Neural cell (in vitro differentiated cells): ENCODE data around the gene HAUS6.

Experiments used
- EP300 ChIP-seq: fragments of 450-650 bp; conservative IDR thresholded peaks from 2 replicates; pipeline ENCODE4 v1.6.1; 2014; ENCODE audit warnings: antibody characterized with exemption, mild to moderate bottlenecking, moderate library complexity; ENCODE audit not compliant: poor library complexity, severe bottlenecking
- EZH2 ChIP-seq: fragments of 200-600, 300-800 bp; shearing (Covaris generic), sonication (generic); IDR thresholded peaks from 2 replicates; pipeline ENCODE4 v1.6.1; 2014; ENCODE audit warnings: antibody characterized with exemption, low read length, borderline replicate concordance, mild to moderate bottlenecking; ENCODE audit not compliant: insufficient read depth, poor library complexity, severe bottlenecking
- MXI1 ChIP-seq: fragments of 450-650 bp; conservative IDR thresholded peaks from 2 replicates; pipeline ENCODE4 v1.6.1; 2014; ENCODE audit warnings: antibody characterized with exemption, mild to moderate bottlenecking; ENCODE audit not compliant: poor library complexity, severe bottlenecking
- POLR2AphosphoS5 ChIP-seq: IDR thresholded peaks from 2 replicates; pipeline ENCODE4 v1.6.1; 2012
- RAD21 ChIP-seq: fragments of 450-650 bp; conservative IDR thresholded peaks from 2 replicates; pipeline ENCODE4 v1.6.1; 2014; ENCODE audit warnings: antibody characterized with exemption, mild to moderate bottlenecking, moderate library complexity
- SMC3 ChIP-seq: fragments of 450-650 bp; conservative IDR thresholded peaks from 2 replicates; pipeline ENCODE4 v1.6.1; 2014; ENCODE audit warnings: antibody characterized with exemption, mild to moderate bottlenecking, moderate library complexity; ENCODE audit not compliant: poor library complexity
- TAF1 ChIP-seq: IDR thresholded peaks from 2 replicates; pipeline ENCODE4 v1.6.1; 2012; ENCODE audit warnings: low read depth
- TF ChIP-seq, protein P1 (sequence below): fragments of 450-650 bp; IDR thresholded peaks from 2 replicates; pipeline ENCODE4 v1.5.1; 2014; ENCODE audit warnings: antibody characterized with exemption, mild to moderate bottlenecking, moderate library complexity; ENCODE audit not compliant: poor library complexity, severe bottlenecking
- TF ChIP-seq, protein P2 (sequence below): IDR thresholded peaks from 2 replicates; pipeline ENCODE4 v1.6.1; 2012; ENCODE audit warnings: borderline replicate concordance

DNA sequence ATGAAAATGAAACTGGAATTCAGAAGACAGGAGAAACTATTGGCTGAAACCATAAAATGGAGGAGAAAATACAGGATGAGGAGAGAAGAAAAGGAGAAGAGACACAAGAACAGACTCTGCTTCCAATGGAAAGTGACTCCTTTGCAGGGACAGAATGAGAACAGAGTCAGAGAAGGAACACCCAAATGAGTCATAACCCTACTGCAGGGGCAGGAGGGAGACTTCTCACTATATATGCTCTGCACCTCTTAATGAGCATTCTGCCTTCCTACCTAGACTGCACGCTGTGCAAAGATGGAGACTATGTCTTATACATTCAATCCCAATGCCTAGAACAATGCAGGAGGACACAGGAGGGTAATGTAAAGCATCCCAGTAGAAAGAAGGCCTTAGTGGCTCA lies 71.8 kb downstream of the HAUS6 start:
- TF ChIP-seq, protein P1, sequence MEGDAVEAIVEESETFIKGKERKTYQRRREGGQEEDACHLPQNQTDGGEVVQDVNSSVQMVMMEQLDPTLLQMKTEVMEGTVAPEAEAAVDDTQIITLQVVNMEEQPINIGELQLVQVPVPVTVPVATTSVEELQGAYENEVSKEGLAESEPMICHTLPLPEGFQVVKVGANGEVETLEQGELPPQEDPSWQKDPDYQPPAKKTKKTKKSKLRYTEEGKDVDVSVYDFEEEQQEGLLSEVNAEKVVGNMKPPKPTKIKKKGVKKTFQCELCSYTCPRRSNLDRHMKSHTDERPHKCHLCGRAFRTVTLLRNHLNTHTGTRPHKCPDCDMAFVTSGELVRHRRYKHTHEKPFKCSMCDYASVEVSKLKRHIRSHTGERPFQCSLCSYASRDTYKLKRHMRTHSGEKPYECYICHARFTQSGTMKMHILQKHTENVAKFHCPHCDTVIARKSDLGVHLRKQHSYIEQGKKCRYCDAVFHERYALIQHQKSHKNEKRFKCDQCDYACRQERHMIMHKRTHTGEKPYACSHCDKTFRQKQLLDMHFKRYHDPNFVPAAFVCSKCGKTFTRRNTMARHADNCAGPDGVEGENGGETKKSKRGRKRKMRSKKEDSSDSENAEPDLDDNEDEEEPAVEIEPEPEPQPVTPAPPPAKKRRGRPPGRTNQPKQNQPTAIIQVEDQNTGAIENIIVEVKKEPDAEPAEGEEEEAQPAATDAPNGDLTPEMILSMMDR, result no peak
- TF ChIP-seq MXI1 (no peak), EZH2 (no peak), POLR2AphosphoS5 (no peak), TAF1 (no peak), RAD21 (no peak), EP300 (no peak), SMC3 (no peak)
- TF ChIP-seq, protein P2, sequence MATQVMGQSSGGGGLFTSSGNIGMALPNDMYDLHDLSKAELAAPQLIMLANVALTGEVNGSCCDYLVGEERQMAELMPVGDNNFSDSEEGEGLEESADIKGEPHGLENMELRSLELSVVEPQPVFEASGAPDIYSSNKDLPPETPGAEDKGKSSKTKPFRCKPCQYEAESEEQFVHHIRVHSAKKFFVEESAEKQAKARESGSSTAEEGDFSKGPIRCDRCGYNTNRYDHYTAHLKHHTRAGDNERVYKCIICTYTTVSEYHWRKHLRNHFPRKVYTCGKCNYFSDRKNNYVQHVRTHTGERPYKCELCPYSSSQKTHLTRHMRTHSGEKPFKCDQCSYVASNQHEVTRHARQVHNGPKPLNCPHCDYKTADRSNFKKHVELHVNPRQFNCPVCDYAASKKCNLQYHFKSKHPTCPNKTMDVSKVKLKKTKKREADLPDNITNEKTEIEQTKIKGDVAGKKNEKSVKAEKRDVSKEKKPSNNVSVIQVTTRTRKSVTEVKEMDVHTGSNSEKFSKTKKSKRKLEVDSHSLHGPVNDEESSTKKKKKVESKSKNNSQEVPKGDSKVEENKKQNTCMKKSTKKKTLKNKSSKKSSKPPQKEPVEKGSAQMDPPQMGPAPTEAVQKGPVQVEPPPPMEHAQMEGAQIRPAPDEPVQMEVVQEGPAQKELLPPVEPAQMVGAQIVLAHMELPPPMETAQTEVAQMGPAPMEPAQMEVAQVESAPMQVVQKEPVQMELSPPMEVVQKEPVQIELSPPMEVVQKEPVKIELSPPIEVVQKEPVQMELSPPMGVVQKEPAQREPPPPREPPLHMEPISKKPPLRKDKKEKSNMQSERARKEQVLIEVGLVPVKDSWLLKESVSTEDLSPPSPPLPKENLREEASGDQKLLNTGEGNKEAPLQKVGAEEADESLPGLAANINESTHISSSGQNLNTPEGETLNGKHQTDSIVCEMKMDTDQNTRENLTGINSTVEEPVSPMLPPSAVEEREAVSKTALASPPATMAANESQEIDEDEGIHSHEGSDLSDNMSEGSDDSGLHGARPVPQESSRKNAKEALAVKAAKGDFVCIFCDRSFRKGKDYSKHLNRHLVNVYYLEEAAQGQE, result no peak
